DMS 273 (cell line): Measurements from ENCODE around the gene SAMSN1.

Experiments
- DNase-seq: peaks from one replicate; lab custom pipeline; 2025; ENCODE audit not compliant: unreplicated experiment; lab: John Stamatoyannopoulos, UW

Gene SAMSN1

GRCh38 chr21:14545906-14546480 lies at the start of gene SAMSN1:
Gene SAMSN1, minus strand, starts transcription at chr21:14546315. Its CDS starts 54 bp downstream, at chr21:14546261.
- DNase-seq = no peak

GRCh38 chr21:14595449-14595848 lies 49.3 kb upstream of the SAMSN1 start:
- no peak for DNase-seq

GRCh38 chr21:14594967-14595366 lies 48.9 kb upstream of the SAMSN1 start:
- DNase-seq = no peak

- DNase-seq = no peak
These were observed 47.1 kb upstream of the SAMSN1 start for GRCh38 chr21:14593230-14593629.

- DNase-seq = no peak
These were observed 46.3 kb upstream of the SAMSN1 start for GRCh38 chr21:14592296-14593000.

GRCh38 chr21:14591882-14592281 lies 45.8 kb upstream of the SAMSN1 start:
- DNase-seq = no peak

GRCh38 chr21:14591377-14591776 lies 45.3 kb upstream of the SAMSN1 start:
- no peak for DNase-seq

- no peak for DNase-seq
These were observed 43.9 kb upstream of the SAMSN1 start for GRCh38 chr21:14589855-14590563.

GRCh38 chr21:14587266-14587665 lies 41.2 kb upstream of the SAMSN1 start:
- no peak for DNase-seq

- DNase-seq = no peak
These were observed 39.0 kb upstream of the SAMSN1 start for GRCh38 chr21:14585122-14585521.

- DNase-seq = no peak
These were observed 38.4 kb upstream of the SAMSN1 start for GRCh38 chr21:14584357-14585095.

GRCh38 chr21:14583629-14584255 lies 37.6 kb upstream of the SAMSN1 start:
- DNase-seq = no peak

- DNase-seq = no peak
These were observed 37.0 kb upstream of the SAMSN1 start for GRCh38 chr21:14582934-14583628.

GRCh38 chr21:14581902-14582457 lies 35.9 kb upstream of the SAMSN1 start:
- no peak for DNase-seq

GRCh38 chr21:14573244-14573643 lies 27.1 kb upstream of the SAMSN1 start:
- no peak for DNase-seq

- DNase-seq = no peak
These were observed 26.2 kb upstream of the SAMSN1 start for GRCh38 chr21:14572204-14572780.

GRCh38 chr21:14569868-14570267 lies 23.8 kb upstream of the SAMSN1 start:
- DNase-seq = no peak

GRCh38 chr21:14569026-14569621 lies 23.0 kb upstream of the SAMSN1 start:
- no peak for DNase-seq
